Pancreas (tissue), 10 donors: ENCODE results near the gene CROCC2. TPM values are rescaled to one million over a fixed set of nuclear protein-coding genes. Genes with fewer than 3 reads are reported as not detected.

Experiments
- ATAC-seq, 4 donors: fragments of 200-7000 bp; cut with Tn5 transposase; one replicate each; pipeline versions ENCODE4 v1.8.0 to v1.9.1; 2020; ENCODE audit warnings: mild to moderate bottlenecking in 4 of 4, moderate library complexity in 4 of 4
- DNase-seq, 6 donors: peaks; one replicate each; pipeline ENCODE4 v3.0.0-alpha.2; 2020
- FAIRE-seq: peaks from 2 replicates; lab custom pipeline; 2012; peaks lifted over from hg19 to GRCh38; lab: Jason Lieb, UNC
- H3K27ac ChIP-seq, 4 donors: fragments of 200-600 bp; sonication (generic); 1 replicate in 3 of 4; 2 replicates in 1 of 4; pipeline versions ENCODE4 v1.5.0 to v1.8.0; 2020
- H3K27me3 ChIP-seq, 4 donors: fragments of 200-600 bp; one replicate each; pipeline ENCODE4 v1.8.0; 2021
- H3K36me3 ChIP-seq, 3 donors: fragments of 200-600 bp; sonication (generic) in 1 of 3; one replicate each; pipeline versions ENCODE4 v1.5.0 to v1.8.0; 2020 to 2021
- H3K4me1 ChIP-seq, 3 donors: fragments of 200-600 bp; one replicate each; pipeline ENCODE4 v1.8.0; 2021
- H3K4me3 ChIP-seq, 4 donors: fragments of 200-600 bp; sonication (generic) in 2 of 4; one replicate each; pipeline versions ENCODE4 v1.5.0 to v1.8.0; 2020 to 2021
- H3K9me3 ChIP-seq, 4 donors: fragments of 200-600 bp; one replicate each; pipeline ENCODE4 v1.8.0; 2021
- CTCF ChIP-seq, 4 donors: fragments of 200-600 bp; sonication (generic) in 3 of 4; IDR thresholded peaks; one replicate each; pipeline versions ENCODE4 v1.5.0 to v1.8.0; 2021; ENCODE audit warnings: antibody characterized with exemption in 4 of 4
- whole genome bisulfite sequencing, 2 donors: extraction: QIAGEN DNeasy Blood & Tissue Kit; methylation state at CpG; one replicate each; pipeline ENCODE4 v1.1.7; 2013; 5-methylcytosine and 5-hydroxymethylcytosine counted together
- intact Hi-C, 3 donors: fragments of 100-400 bp; cut with DNase I; formaldehyde crosslinking; loops; one replicate each; pipeline versions ENCODE4 v1.11.1 to v1.14.2; 2022
- polyA plus RNA-seq, 2 donors: library from polyadenylated mRNA; stranded (reverse); fragments of 200-250 nt; gene quantifications; one replicate each; pipeline ENCODE4 v1.2.3, GENCODE V29; 2013
- total RNA-seq, 6 donors: library from RNA; stranded (reverse); fragmentation: NEBNext Ultra II Directional in 4 of 6; extraction: Animal tissue kit (Norgen Biotek cat#: 25700) in 4 of 6; gene quantifications; one replicate each; pipeline versions ENCODE4 v1.2.1 to v1.2.4, GENCODE V29; 2021 to 2023
- donor health status: healthy with polysubstance abuse.
- donor health status: DM: no; HTN: no; CAD: no; lungs with moderate emphysema.
- donor health status: DM: no; HTN: no; CAD: no.
- donor health status: control.
- donor health status: control.
- donor health status: Bipolar disorder and iron deficiency.
- donor health status: DM: yes; HTN: yes; CAD: no.
- donor health status: DM: no; HTN: no; CAD: no.
- donor health status: DM: no; HTN: no; CAD: no.
- donor health status: DM: yes; HTN: yes; CAD: no.

CROCC2 gene
- total and polyA plus RNA-seq, 8 donors = 0.04 to 0.05 (median 0.04) TPM; not detected in 5

DNA sequence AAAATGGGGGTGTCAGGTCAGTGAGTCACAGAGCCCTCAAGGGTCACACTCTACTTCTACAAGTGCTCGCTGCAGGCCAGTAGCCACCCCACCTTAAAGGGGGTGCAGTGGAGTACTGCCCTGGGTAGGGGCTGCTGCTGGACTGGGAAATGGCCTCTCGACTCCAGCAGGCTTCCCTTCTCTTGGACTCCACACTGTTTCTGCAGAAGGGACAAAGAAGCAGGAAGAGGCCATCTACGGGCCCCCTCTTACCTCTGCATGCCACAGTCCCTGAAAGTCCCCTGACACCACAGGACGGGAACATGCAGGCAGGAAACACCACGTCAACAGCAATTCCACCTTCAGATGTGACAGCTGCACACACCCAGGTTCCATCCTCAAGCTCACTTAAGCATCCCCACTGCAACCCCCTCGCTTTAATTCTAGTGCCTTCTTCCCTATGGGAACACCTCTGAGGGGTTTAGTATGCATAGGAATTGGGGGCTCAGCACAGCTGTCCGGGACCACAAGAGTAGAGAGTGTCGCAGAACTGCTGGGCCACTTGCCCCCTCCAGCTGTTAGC, 114.6 kb downstream of the CROCC2 start:
- Histone ChIP-seq H3K4me3 (no peak overlapping the region), H3K27ac (no peak overlapping the region), H3K36me3 (no peaks in the 10 kb centered on the region), H3K27me3 (no peaks in the 10 kb centered on the region), H3K9me3 (no peaks in the 10 kb centered on the region), H3K4me1 (no peaks in the 10 kb centered on the region)
- FAIRE-seq (no peak), ATAC-seq (no peak), DNase-seq (no peak)
- WGBS, 2 donors = 91 to 93% methylated on average over 8 of the region's 8 CpGs
- no peak for TF ChIP-seq CTCF (IDR thresholded peaks at IDR 0.05)
- intact Hi-C loops = no loop called here

DNA sequence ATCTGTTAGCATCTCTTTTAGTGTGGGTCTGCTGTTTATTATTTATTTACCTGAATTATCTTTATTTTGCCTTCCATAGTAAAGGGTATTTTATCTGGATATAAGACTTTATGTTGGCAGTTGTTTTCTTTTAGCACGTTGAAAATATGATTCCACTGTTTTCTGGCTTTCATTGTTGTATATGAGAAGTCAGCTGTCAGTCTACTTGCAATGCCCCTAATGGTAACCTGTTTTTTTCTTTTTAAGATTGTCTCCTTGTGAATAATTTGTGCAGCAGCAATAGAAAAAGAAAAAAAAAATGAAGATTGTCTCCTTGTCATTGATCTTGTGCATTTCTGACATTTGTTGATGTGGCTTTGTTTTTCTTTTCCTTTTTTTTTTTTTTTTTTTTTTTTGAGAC, 119.5 kb downstream of the CROCC2 start:
- Histone ChIP-seq H3K36me3 (no peaks in the 10 kb centered on the region), H3K27ac (no peak overlapping the region), H3K4me1 (no peaks in the 10 kb centered on the region), H3K4me3 (no peak overlapping the region), H3K9me3 (no peaks in the 10 kb centered on the region), H3K27me3 (no peaks in the 10 kb centered on the region)
- DNase-seq (no peak), ATAC-seq (no peak), FAIRE-seq (no peak)
- 55 to 58% methylated on average over 1 of the region's 1 CpG for WGBS, 2 donors
- TF ChIP-seq CTCF (IDR thresholded peaks at IDR 0.05) = no peak
- intact Hi-C loops = no loop called here

- no peak overlapping the region for H3K4me3 ChIP-seq
- no peak for TF ChIP-seq CTCF (IDR thresholded peaks at IDR 0.05)
- FAIRE-seq = no peak
- 90 to 93% methylated on average over 17 of the region's 17 CpGs for WGBS, 2 donors
- H3K27me3 ChIP-seq = no peaks in the 10 kb centered on the region
- no peak for ATAC-seq
- no peaks in the 10 kb centered on the region for H3K9me3 ChIP-seq
- DNase-seq = no peak
- intact Hi-C loops = no loop called here
- H3K27ac ChIP-seq = no peak overlapping the region
- no peaks in the 10 kb centered on the region for H3K4me1 ChIP-seq
- H3K36me3 ChIP-seq = no peaks in the 10 kb centered on the region
Observed at GRCh38 chr2:241029599-241030332, 123.6 kb downstream of the CROCC2 start.

DNA sequence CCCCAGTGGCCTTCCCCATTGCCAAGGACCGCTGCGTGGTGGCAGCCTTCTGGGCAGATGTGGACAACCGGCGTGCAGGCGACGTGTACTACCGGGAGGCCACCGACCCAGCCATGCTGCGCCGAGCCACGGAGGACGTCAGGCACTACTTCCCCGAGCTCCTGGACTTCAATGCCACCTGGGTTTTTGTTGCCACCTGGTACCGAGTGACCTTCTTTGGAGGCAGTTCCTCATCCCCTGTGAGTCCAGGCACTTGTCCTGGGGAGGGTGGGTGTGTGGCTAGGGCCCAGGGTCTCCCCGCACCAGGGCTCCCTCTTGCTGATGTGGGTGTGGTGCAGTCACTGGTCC, 124.2 kb downstream of the CROCC2 start:
- H3K4me3 ChIP-seq = no peak overlapping the region
- no peaks in the 10 kb centered on the region for H3K9me3 ChIP-seq
- no peaks in the 10 kb centered on the region for H3K27me3 ChIP-seq
- no peak for ATAC-seq
- 96 to 98% methylated on average over 14 to 15 of the region's 15 CpGs for WGBS, 2 donors
- intact Hi-C loops = no loop called here
- no peak for FAIRE-seq
- no peak for TF ChIP-seq CTCF (IDR thresholded peaks at IDR 0.05)
- no peaks in the 10 kb centered on the region for H3K36me3 ChIP-seq
- H3K27ac ChIP-seq = no peak overlapping the region
- no peak for DNase-seq
- H3K4me1 ChIP-seq = no peaks in the 10 kb centered on the region

DNA sequence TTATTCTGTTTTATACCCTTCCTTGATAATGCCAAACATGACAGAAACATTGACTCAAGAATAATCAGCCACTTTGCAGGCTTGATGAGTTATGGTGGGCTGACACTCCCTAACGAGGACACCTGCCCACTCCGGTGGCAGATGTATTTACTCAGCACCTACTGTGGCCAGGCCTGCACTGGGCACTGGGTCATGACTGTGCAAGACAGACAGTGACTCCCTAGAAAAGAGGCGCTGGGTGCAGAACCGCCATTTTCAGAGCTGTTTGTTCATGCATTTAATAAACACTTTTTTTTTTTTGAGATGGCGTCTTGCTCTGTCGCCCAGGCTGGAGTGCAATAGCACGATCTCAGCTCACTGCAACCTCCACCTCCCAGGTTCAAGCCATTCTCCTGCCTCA, 124.7 kb downstream of the CROCC2 start:
- Histone ChIP-seq H3K36me3 (no peaks in the 10 kb centered on the region), H3K4me1 (no peaks in the 10 kb centered on the region), H3K9me3 (no peaks in the 10 kb centered on the region), H3K27ac (no peak overlapping the region), H3K4me3 (no peak overlapping the region), H3K27me3 (no peaks in the 10 kb centered on the region)
- FAIRE-seq (no peak), ATAC-seq (no peak), DNase-seq (no peak)
- TF ChIP-seq CTCF (IDR thresholded peaks at IDR 0.05) = no peak
- intact Hi-C loops = no loop called here
- WGBS, 2 donors = 94 to 96% methylated on average over 7 of the region's 7 CpGs
